ENCODE measurements around the gene PIK3R6. TPM values are rescaled to one million over a fixed set of nuclear protein-coding genes. Genes with fewer than 3 reads are reported as not detected.

The PIK3R6 gene
- total RNA-seq, 4 donors from 2014 or later: 1.5 to 2.2 (median 2.0) TPM

GRCh38 chr17:8894202-8894671 is 26.8 kb upstream of the PIK3R6 start:
- Histone ChIP-seq H3K4me1 (peaks cover 0 to 12% (median 0%) of the 10 kb centered on the region in 3 donors), H3K27ac (no peak overlapping the region), H3K36me3 (no peaks in the 10 kb centered on the region), H3K27me3 (peaks cover 25% of the 10 kb centered on the region), H3K4me3 (peak overlapping the region in 1 of 2 donors; percentile 12), H3K9me3 (no peaks in the 10 kb centered on the region)
- whole genome bisulfite sequencing, 2 donors (ENCODE audit: low coverage in 1 of 2): 30 to 47% methylated on average over 2 to 3 of the region's 17 CpGs
- ATAC-seq: no peak
- no peak for TF ChIP-seq POLR2AphosphoS5 (IDR thresholded peaks at IDR 0.05)
- no peak for TF ChIP-seq POLR2A (IDR thresholded peaks at IDR 0.05)
- TF ChIP-seq EP300 (IDR thresholded peaks at IDR 0.05): no peak
- TF ChIP-seq, protein P1, sequence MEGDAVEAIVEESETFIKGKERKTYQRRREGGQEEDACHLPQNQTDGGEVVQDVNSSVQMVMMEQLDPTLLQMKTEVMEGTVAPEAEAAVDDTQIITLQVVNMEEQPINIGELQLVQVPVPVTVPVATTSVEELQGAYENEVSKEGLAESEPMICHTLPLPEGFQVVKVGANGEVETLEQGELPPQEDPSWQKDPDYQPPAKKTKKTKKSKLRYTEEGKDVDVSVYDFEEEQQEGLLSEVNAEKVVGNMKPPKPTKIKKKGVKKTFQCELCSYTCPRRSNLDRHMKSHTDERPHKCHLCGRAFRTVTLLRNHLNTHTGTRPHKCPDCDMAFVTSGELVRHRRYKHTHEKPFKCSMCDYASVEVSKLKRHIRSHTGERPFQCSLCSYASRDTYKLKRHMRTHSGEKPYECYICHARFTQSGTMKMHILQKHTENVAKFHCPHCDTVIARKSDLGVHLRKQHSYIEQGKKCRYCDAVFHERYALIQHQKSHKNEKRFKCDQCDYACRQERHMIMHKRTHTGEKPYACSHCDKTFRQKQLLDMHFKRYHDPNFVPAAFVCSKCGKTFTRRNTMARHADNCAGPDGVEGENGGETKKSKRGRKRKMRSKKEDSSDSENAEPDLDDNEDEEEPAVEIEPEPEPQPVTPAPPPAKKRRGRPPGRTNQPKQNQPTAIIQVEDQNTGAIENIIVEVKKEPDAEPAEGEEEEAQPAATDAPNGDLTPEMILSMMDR (IDR thresholded peaks at IDR 0.05): no peak

DNA sequence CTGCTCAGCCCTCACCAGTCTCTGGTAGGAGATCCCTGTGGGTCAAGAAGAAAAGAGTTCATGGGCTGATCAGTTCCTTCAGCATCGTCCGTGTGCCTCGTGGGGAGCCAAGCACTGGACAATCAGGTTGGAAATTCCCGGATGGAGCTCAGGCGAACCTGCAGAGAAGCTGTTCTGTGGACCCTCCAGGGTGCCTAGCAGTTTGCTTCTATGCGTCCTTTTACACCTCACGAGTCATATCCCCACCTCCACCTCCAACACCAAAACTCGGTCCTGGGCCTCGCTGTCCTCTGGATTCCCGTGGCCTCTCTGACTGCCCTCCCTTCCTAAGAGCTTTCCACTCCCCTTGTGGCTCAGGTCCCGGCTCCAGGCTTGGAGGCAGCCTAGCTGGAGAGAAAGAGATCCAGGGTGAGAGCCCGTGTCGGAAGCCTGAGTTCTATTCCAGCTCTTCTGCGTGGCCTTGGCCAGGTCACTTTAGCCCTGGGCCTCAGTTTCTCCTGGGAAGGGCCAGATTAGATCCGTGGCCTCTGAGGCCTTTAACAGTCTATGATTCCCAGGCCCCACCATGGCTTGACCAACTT is 26.2 kb upstream of the PIK3R6 start:
- no peak for ATAC-seq
- Histone ChIP-seq H3K27ac (no peak overlapping the region), H3K4me3 (no peak overlapping the region), H3K9me3 (no peaks in the 10 kb centered on the region), H3K36me3 (no peaks in the 10 kb centered on the region), H3K27me3 (peaks cover 20% of the 10 kb centered on the region), H3K4me1 (peaks cover 0 to 12% (median 0%) of the 10 kb centered on the region in 3 donors)
- 84 to 93% methylated on average over 3 to 7 of the region's 15 CpGs for WGBS, 2 donors (ENCODE audit: low coverage in 1 of 2)
- TF ChIP-seq, protein P1 (IDR thresholded peaks at IDR 0.05): no peak
- TF ChIP-seq EP300 (IDR thresholded peaks at IDR 0.05): no peak
- TF ChIP-seq POLR2A (IDR thresholded peaks at IDR 0.05): no peak
- TF ChIP-seq POLR2AphosphoS5 (IDR thresholded peaks at IDR 0.05): no peak

GRCh38 chr17:8893059-8893458 is 25.6 kb upstream of the PIK3R6 start:
- ATAC-seq: no peak

GRCh38 chr17:8892338-8892690 is 24.8 kb upstream of the PIK3R6 start:
- WGBS, 2 donors (ENCODE audit: low coverage in 1 of 2): 43 to 64% methylated on average over 5 to 6 of the region's 6 CpGs
- Histone ChIP-seq H3K36me3 (no peaks in the 10 kb centered on the region), H3K27ac (no peak overlapping the region), H3K9me3 (no peaks in the 10 kb centered on the region), H3K4me1 (peaks cover 0 to 12% (median 0%) of the 10 kb centered on the region in 3 donors), H3K27me3 (peaks cover 15% of the 10 kb centered on the region), H3K4me3 (no peak overlapping the region)
- no peak for ATAC-seq
- no peak for TF ChIP-seq POLR2AphosphoS5 (IDR thresholded peaks at IDR 0.05)
- TF ChIP-seq POLR2A (IDR thresholded peaks at IDR 0.05): no peak
- TF ChIP-seq EP300 (IDR thresholded peaks at IDR 0.05): no peak
- TF ChIP-seq, protein P1 (IDR thresholded peaks at IDR 0.05): no peak

More at GRCh38 chr17:8893059-8893458, 25.6 kb upstream of the PIK3R6 start:
- WGBS, 2 donors (ENCODE audit: low coverage in 1 of 2): 71 to 73% methylated on average over 2 to 3 of the region's 3 CpGs
- H3K36me3 ChIP-seq: no peaks in the 10 kb centered on the region
- no peak overlapping the region for H3K27ac ChIP-seq
- H3K9me3 ChIP-seq: no peaks in the 10 kb centered on the region
- H3K4me1 ChIP-seq: peaks cover 0 to 12% (median 0%) of the 10 kb centered on the region in 3 donors
- peaks cover 15% of the 10 kb centered on the region for H3K27me3 ChIP-seq
- no peak for TF ChIP-seq POLR2A (IDR thresholded peaks at IDR 0.05)
- TF ChIP-seq, protein P1 (IDR thresholded peaks at IDR 0.05): no peak
- no peak for TF ChIP-seq EP300 (IDR thresholded peaks at IDR 0.05)
- TF ChIP-seq POLR2AphosphoS5 (IDR thresholded peaks at IDR 0.05): no peak
- H3K4me3 ChIP-seq: no peak overlapping the region

GRCh38 chr17:8890671-8891070 is 23.2 kb upstream of the PIK3R6 start:
- no peak overlapping the region for H3K27ac ChIP-seq
- no CpG with 5 or more reads among the region's 12 CpGs for WGBS, 2 donors (ENCODE audit: low coverage in 1 of 2)
- no peaks in the 10 kb centered on the region for H3K36me3 ChIP-seq
- ATAC-seq: no peak
- H3K27me3 ChIP-seq: peaks cover 6% of the 10 kb centered on the region
- no peaks in the 10 kb centered on the region for H3K9me3 ChIP-seq
- peaks cover 0 to 12% (median 0%) of the 10 kb centered on the region in 3 donors for H3K4me1 ChIP-seq
- TF ChIP-seq POLR2AphosphoS5 (IDR thresholded peaks at IDR 0.05): no peak
- no peak overlapping the region for H3K4me3 ChIP-seq

Measured in gastroesophageal sphincter (tissue), 4 donors.